ENCODE measurements around the gene ANAPC4. TPM values are rescaled to one million over a fixed set of nuclear protein-coding genes. Genes with fewer than 3 reads are reported as not detected.

The ANAPC4 gene
- total RNA-seq, 1 donor from 2014 or later: 17.7 TPM

DNA sequence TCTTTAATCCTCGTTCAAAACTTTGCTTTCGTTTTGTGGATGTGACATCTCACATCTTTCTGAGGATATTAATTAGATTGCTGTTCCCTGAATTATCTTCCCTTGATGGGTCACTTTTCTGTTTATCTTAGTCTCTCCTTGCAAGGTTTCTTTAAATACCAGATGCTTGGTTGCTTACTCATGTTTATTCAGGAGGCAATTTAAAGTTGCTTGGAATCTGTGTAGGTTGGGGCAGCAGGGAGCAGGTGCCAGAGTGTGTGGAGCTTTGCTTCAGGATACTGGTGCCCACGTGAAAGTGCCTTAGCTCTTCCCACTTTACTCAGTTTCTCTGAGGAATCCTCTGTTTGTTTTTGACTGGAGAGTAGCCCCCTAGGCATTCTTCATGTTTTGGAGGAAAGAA, 24.0 kb downstream of the ANAPC4 start:
- Mint-ChIP-seq H3K36me3 (ENCODE audit: low read depth) (peaks cover 43% of the 10 kb centered on the region), H3K27ac (ENCODE audit: unreplicated experiment) (peak overlapping the region; percentile 88), H3K4me3 (ENCODE audit: unreplicated experiment) (no peak overlapping the region), H3K9me3 (ENCODE audit: low read depth) (peaks cover 5% of the 10 kb centered on the region), H3K4me1 (ENCODE audit: low read depth) (peaks cover 40% of the 10 kb centered on the region), H3K27me3 (ENCODE audit: low read depth) (no peaks in the 10 kb centered on the region)
- DNase-seq (ENCODE audit: low spot score): no peak
- TF ChIP-seq, protein P1, sequence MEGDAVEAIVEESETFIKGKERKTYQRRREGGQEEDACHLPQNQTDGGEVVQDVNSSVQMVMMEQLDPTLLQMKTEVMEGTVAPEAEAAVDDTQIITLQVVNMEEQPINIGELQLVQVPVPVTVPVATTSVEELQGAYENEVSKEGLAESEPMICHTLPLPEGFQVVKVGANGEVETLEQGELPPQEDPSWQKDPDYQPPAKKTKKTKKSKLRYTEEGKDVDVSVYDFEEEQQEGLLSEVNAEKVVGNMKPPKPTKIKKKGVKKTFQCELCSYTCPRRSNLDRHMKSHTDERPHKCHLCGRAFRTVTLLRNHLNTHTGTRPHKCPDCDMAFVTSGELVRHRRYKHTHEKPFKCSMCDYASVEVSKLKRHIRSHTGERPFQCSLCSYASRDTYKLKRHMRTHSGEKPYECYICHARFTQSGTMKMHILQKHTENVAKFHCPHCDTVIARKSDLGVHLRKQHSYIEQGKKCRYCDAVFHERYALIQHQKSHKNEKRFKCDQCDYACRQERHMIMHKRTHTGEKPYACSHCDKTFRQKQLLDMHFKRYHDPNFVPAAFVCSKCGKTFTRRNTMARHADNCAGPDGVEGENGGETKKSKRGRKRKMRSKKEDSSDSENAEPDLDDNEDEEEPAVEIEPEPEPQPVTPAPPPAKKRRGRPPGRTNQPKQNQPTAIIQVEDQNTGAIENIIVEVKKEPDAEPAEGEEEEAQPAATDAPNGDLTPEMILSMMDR (IDR thresholded peaks at IDR 0.05): no peak

DNA sequence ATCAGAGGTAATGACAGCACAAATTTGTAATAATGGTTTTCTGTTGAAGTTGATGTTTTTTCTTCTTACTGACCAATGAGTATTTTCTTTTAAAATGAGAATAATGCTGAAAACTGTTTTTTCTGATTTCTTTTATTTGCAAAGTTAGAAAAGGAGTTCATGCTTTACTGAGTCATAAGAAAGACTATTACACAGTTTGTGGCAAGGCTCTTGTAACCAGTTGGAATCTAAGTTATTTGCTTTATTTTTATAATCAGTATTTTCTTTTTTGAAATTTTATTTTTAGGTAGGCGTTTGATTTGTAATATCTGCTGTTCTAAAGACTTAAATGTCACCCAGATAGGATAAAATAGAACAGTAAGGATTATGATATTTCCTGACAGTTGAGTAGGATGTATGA, 25.5 kb downstream of the ANAPC4 start:
- H3K4me3 Mint-ChIP-seq (ENCODE audit: unreplicated experiment): no peak overlapping the region
- H3K4me1 Mint-ChIP-seq (ENCODE audit: low read depth): peaks cover 42% of the 10 kb centered on the region
- peak overlapping the region; percentile 88 for H3K27ac Mint-ChIP-seq (ENCODE audit: unreplicated experiment)
- no peak for DNase-seq (ENCODE audit: low spot score)
- peaks cover 33% of the 10 kb centered on the region for H3K36me3 Mint-ChIP-seq (ENCODE audit: low read depth)
- H3K9me3 Mint-ChIP-seq (ENCODE audit: low read depth): no peaks in the 10 kb centered on the region
- H3K27me3 Mint-ChIP-seq (ENCODE audit: low read depth): no peaks in the 10 kb centered on the region
- TF ChIP-seq, protein P1 (IDR thresholded peaks at IDR 0.05): no peak

DNA sequence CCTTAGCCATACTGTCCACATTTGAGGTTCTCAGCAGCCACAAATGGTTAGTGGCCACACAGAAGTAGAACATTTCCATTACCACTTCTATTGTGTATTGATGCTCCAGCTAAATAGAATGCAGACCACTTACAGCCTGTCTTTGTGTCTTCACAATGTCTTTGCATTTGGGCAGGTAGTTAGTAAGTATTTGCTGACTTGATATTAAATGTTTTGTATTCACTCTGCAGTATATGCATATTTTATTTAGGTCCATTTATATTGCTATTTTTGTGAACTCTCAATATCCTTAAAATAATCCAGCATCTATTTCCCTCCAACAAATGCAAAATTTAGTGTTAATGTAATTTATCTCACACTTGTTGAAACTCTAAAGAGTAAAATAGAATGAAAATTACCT, 26.6 kb downstream of the ANAPC4 start:
- no peaks in the 10 kb centered on the region for H3K27me3 Mint-ChIP-seq (ENCODE audit: low read depth)
- peaks cover 42% of the 10 kb centered on the region for H3K4me1 Mint-ChIP-seq (ENCODE audit: low read depth)
- no peak overlapping the region for H3K4me3 Mint-ChIP-seq (ENCODE audit: unreplicated experiment)
- no peak for DNase-seq (ENCODE audit: low spot score)
- TF ChIP-seq, protein P1 (IDR thresholded peaks at IDR 0.05): no peak
- peaks cover 25% of the 10 kb centered on the region for H3K36me3 Mint-ChIP-seq (ENCODE audit: low read depth)
- no peak overlapping the region for H3K27ac Mint-ChIP-seq (ENCODE audit: unreplicated experiment)
- H3K9me3 Mint-ChIP-seq (ENCODE audit: low read depth): no peaks in the 10 kb centered on the region

DNA sequence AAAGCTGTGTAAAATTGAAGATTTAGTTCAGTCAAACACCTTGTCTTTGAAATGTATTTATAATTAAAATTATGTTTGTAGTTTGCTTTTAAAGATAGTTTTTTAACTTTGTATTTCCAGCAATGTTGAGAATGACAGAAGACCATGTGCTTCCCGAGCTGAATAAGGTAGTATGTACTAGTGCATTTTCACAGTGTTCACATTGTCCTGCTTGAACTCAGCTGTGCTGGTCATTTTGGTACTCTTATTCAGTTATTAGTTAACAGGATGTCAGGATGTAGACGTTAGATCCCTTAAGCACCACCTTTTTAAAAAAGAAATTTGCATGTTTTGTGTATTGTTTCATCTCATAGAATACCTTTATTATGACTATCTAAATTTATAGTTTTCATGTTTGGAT, 28.4 kb downstream of the ANAPC4 start:
- DNase-seq (ENCODE audit: low spot score): no peak
- Mint-ChIP-seq H3K36me3 (ENCODE audit: low read depth) (peaks cover 23% of the 10 kb centered on the region), H3K4me1 (ENCODE audit: low read depth) (peaks cover 30% of the 10 kb centered on the region), H3K27ac (ENCODE audit: unreplicated experiment) (no peak overlapping the region), H3K4me3 (ENCODE audit: unreplicated experiment) (no peak overlapping the region), H3K9me3 (ENCODE audit: low read depth) (no peaks in the 10 kb centered on the region), H3K27me3 (ENCODE audit: low read depth) (no peaks in the 10 kb centered on the region)
- TF ChIP-seq, protein P1 (IDR thresholded peaks at IDR 0.05): no peak

DNA sequence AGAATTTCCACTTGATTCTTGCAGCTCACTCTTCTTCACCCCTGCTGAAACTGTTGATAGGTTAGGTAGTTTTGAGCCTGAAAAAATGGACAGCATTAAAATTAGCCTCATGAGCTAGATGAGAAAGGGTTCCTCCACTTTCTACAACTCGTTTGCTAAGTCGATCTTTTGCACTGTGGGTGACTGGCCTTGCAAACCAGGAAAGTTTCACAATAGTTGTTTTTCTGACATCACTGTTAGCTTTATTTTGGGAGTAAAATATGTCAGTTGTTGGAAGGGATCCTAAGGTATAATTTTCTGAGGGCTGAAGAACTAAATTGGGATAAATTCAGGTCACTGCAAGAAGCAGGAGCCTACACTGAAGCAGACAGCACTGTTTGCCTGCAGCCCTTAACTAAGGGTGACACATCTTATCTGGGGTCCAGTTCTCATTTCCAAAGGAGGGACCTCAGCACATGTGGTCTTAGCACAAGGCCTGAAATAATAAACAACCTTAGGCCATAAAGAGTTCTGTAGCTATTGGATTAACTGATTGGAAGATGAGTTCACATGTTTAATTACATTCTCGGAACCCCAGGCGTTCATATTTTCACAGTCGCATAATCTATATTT, 29.1 kb downstream of the ANAPC4 start:
- Mint-ChIP-seq H3K36me3 (ENCODE audit: low read depth) (peaks cover 26% of the 10 kb centered on the region), H3K4me3 (ENCODE audit: unreplicated experiment) (no peak overlapping the region), H3K27ac (ENCODE audit: unreplicated experiment) (no peak overlapping the region), H3K27me3 (ENCODE audit: low read depth) (no peaks in the 10 kb centered on the region), H3K9me3 (ENCODE audit: low read depth) (no peaks in the 10 kb centered on the region), H3K4me1 (ENCODE audit: low read depth) (peaks cover 23% of the 10 kb centered on the region)
- TF ChIP-seq, protein P1 (IDR thresholded peaks at IDR 0.05): no peak
- no peak for DNase-seq (ENCODE audit: low spot score)
